GM12873 (cell line): ENCODE data around the gene BYSL.

Experiments
- TF ChIP-seq, protein P1 (sequence below): IDR thresholded peaks from 2 replicates; pipeline ENCODE4 v1.5.1; 2012; ENCODE audit warnings: low read depth, mild to moderate bottlenecking, moderate library complexity, low read length, control low read depth; ENCODE audit not compliant: insufficient read depth; ENCODE audit errors: missing control alignments

The BYSL gene

DNA sequence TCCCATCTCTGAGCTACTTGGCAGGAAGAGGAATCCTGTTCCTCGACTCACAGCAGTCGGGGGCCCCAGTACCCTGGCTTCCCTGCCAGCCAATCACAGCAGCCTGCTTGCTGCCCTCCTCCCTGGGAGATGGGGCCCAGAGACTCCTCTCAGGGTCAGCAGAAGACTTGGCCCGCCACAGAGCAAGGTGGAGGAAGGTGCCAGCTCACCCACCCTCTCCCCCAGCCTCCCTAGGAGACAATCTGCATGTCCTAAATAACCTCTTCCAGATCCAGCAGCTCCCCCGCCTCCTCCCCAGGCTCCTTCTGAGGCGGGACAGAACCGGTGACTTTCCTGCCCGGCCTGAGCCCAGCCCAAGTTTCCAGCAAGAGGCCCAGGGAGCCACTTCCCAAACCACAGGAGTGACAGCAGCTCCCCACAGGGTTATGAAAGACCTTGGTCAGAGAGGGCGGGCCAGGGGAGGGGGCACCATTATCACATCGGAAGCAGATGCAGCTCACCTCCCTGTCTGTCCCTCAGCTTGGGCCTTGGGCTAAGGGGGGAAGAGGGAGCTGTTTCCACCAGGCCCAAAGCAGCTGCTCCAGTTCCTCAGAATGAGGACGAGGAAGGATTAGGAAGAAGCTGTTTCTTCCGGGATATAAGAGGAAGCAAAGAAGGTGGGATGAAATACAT is 18.0 kb downstream of the BYSL start:
- TF ChIP-seq, protein P1, sequence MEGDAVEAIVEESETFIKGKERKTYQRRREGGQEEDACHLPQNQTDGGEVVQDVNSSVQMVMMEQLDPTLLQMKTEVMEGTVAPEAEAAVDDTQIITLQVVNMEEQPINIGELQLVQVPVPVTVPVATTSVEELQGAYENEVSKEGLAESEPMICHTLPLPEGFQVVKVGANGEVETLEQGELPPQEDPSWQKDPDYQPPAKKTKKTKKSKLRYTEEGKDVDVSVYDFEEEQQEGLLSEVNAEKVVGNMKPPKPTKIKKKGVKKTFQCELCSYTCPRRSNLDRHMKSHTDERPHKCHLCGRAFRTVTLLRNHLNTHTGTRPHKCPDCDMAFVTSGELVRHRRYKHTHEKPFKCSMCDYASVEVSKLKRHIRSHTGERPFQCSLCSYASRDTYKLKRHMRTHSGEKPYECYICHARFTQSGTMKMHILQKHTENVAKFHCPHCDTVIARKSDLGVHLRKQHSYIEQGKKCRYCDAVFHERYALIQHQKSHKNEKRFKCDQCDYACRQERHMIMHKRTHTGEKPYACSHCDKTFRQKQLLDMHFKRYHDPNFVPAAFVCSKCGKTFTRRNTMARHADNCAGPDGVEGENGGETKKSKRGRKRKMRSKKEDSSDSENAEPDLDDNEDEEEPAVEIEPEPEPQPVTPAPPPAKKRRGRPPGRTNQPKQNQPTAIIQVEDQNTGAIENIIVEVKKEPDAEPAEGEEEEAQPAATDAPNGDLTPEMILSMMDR, result no peak

DNA sequence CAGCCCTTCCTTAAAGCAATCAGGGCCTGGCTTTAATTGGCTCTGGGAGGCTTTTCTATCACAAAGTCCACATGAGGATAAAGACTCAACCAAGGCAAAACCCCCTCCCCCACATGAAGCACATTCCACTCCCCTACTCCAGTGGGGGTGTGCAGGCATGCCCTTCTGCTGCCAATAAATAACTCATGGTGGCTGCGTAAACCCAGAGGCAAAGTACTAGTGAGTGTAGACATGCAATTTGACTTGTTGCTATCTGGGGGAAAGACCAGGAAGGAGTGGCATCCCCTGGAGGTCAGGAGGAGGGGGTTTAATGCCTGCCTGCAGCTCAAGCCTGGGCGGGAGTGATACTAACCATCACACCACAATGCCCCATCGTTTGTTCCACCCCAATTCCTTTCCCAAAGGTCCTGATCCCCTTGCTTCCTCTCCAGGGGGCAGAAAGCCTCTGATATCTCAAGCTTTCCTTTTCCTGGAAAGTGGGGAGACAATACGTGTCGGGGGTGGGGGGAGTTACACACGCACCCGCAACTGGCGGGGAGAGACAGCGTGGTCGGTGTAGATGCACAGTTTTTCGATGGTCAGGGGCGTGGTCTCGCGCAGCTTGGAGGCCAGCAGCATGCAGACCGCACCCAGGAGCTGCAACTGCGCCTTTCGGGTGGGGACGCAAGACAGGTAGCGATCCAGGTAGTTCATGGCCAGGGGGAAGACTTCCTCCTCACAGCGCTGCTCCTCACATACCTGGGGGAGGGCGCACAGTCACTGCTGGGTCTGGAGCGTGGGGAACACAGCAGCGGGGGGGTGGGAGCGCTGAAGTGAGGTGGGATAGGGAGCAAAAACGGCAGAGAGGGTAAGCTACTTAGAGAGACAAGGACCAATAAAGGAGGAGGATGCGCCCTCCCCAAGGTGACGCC is 18.8 kb downstream of the BYSL start:
- TF ChIP-seq, protein P1, result no peak

DNA sequence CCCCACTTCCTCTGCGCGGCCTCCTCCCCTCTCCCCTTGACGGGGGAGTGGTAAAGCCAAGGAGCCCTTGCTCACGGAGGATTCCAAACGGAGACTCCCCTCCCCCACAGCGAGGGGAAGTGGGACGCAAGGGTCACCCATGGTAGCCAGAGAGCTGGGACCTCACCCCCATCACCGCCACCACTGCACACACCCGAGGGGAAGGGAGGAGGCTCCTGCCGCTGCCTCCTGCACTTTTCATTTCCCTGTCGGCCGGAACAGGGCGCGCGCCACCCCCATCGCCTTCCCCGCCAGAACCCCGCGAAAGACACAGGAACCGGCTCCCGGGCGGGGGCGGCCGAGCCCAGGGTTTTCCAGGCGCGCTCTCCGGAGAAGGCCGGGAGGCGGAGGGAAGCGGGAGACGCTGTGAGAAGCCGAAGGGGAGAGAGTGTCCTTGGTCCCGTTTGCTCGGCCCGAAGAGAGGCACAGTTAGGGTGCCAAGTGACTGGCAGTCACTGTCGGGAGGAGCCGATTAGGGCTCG is 19.5 kb downstream of the BYSL start:
- TF ChIP-seq, protein P1, result no peak

DNA sequence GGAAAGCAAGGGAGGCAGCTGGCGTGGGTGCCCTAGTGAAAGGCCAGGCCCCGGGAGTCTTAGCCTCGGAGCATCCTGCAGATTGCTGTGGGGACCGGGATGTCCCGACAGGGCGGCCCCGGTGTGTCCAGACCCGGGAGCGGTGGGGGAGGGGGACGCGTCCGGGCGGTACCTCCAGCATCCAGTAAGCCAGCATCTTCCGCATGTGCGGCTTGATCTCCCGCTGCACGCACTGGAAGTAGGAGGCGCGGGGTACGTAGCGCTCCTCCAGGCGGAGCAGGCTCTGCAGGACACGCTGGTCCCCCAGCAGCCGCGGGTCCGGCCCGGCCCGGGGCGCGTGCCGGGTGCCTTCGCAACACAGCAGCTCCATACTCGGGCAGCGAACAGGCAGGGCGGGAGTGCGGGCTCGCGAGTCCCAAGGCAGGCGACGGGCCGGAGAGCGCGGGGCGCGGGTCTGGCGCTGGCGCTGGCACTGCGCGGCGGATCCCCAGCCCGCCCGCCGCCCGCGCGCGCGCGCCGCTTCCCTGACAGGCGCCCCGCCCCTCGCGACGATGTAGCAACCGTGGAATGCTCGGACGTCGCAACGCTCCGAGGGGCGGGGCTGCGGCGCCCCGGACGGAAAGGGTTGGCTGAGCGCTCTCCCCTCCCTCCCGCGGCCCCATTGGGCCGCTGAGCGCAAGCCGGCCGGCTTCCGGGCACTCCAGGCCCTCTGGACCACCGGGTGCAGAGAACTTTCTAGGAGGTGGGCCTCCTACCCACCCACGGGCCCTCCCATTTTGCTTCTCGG is 20.2 kb downstream of the BYSL start, which contains the start of gene CCND3:
Gene CCND3, minus strand, starts transcription at position 529 of the 787 bp plus-strand sequence. Its CDS starts 159 bp downstream, at position 370.
- TF ChIP-seq, protein P1, result no peak

DNA sequence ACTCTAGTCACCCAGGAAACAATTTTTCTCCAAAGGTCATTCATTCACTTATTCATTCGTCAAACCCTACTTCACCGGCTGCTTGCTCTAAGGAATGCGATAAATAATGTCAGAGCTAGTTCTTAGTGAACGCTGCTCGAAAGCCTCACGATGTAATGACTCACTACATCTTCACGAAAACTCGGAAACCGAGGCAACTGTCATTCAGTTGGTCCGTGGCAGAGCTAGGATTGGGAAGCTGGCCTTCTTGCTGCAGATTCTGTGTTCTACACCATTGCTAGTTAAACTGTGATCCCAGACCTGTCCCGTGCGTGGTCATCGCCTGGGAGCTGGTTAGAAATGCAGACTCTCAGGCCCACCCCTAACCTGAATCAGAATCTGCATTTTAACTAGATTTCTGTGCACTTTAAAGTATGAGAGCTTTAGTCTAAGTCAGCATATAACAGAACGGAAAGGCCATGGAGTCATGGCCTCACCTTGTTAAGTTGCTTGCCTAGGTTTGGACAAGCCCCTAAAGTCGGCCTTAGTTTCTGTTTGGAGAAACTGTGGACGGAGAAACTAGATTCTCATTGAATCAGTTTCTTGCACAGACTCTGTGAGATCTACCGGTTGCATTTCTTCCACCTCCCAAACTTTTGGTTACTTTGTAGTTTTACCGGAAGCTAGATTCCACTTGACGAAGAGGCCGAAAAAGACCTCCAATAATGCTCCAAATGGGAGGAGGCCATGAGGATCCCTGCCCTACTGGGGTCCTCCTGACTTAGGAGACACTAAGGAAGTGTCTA is 21.0 kb downstream of the BYSL start:
- TF ChIP-seq, protein P1, result no peak

DNA sequence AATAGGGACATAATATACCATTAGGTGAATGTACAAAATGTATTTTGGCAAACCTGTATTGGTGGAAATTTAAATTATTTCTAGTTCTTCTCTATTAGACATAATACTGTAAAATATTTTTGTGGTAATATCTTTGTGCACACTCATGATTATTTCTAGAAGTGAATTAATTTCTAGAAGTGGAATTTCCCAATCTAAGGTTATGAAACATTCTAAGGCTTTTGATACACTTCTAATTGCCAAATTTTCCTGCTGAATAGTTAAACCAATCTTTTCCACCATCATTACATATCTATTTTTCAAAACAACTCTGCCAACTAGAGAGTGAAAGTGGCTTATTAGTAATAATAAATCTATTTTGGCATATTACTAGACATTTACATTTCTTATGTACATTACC is 22.2 kb downstream of the BYSL start:
- TF ChIP-seq, protein P1, result no peak
